HepG2 (cell line): ENCODE data around the gene HMGN1. TPM values are rescaled to one million over a fixed set of nuclear protein-coding genes. Genes with fewer than 3 reads are reported as not detected.

Experiments
- E2F2 ChIP-seq: sonication (generic); formaldehyde crosslinking; IDR thresholded peaks from 2 replicates; pipeline ENCODE4 v1.4.0; 2020; ENCODE audit warnings: missing genetic modification reagents, borderline replicate concordance
- E2F5 ChIP-seq: sonication (generic); formaldehyde crosslinking; conservative IDR thresholded peaks from 2 replicates; pipeline ENCODE4 v1.4.0; 2020; ENCODE audit warnings: missing genetic modification reagents
- ESRRA ChIP-seq: sonication (generic); formaldehyde crosslinking; IDR thresholded peaks from 2 replicates; pipeline ENCODE4 v1.5.1; 2020; ENCODE audit warnings: mild to moderate bottlenecking, low read depth, missing genetic modification reagents
- KDM3A ChIP-seq: IDR thresholded peaks from 2 replicates; pipeline ENCODE4 v1.6.1; 2018; ENCODE audit warnings: low read depth, missing compliant biosample characterization
- MYNN ChIP-seq: sonication (generic); formaldehyde crosslinking; IDR thresholded peaks from 2 replicates; pipeline ENCODE4 v1.4.0; 2020; ENCODE audit warnings: mild to moderate bottlenecking, low read depth, missing genetic modification reagents
- YEATS2 ChIP-seq: sonication (generic); formaldehyde crosslinking; IDR thresholded peaks from 2 replicates; pipeline ENCODE4 v1.4.0; 2020; ENCODE audit warnings: missing genetic modification reagents, borderline replicate concordance
- ZFP37 ChIP-seq: sonication (generic); formaldehyde crosslinking; IDR thresholded peaks from 2 replicates; pipeline ENCODE4 v1.4.0; 2020; ENCODE audit warnings: missing genetic modification reagents, borderline replicate concordance
- ZHX2 ChIP-seq, 2 experiments: sonication (generic) in 1 of 2; formaldehyde crosslinking in 1 of 2; IDR thresholded peaks; 2 replicates each; pipeline versions ENCODE4 v1.6.1 to v1.9.0; 2014 to 2022; ENCODE audit warnings: antibody characterized with exemption in 1 of 2, borderline replicate concordance in 1 of 2, inconsistent platforms in 1 of 2, low read depth in 1 of 2, missing genetic modification reagents in 1 of 2
- ZNF543 ChIP-seq: sonication (generic); formaldehyde crosslinking; IDR thresholded peaks from 2 replicates; pipeline ENCODE4 v1.4.0; 2020; ENCODE audit warnings: mild to moderate bottlenecking, missing genetic modification reagents
- ZNF703 ChIP-seq: sonication (generic); formaldehyde crosslinking; IDR thresholded peaks from 2 replicates; pipeline ENCODE4 v1.5.1; 2020; ENCODE audit warnings: missing genetic modification reagents, mild to moderate bottlenecking, moderate library complexity, borderline replicate concordance
- ZNF772 ChIP-seq: sonication (generic); formaldehyde crosslinking; IDR thresholded peaks from 2 replicates; pipeline ENCODE4 v1.5.0; 2020; ENCODE audit warnings: mild to moderate bottlenecking, missing genetic modification reagents
- ZNF777 ChIP-seq: sonication (generic); formaldehyde crosslinking; IDR thresholded peaks from 2 replicates; pipeline ENCODE4 v1.4.0; 2020; ENCODE audit warnings: missing genetic modification reagents
- ZNF891 ChIP-seq: sonication (generic); formaldehyde crosslinking; IDR thresholded peaks from 2 replicates; pipeline ENCODE4 v1.5.0; 2020; ENCODE audit warnings: mild to moderate bottlenecking, missing genetic modification reagents
- polyA plus RNA-seq, 8 experiments: library from polyadenylated mRNA; depleted of rRNA in 3 of 8; stranded (reverse) in 7 of 8; unstranded in 1 of 8; fragments of >200 nt; fragmentation: Illumina TruSeq in 4 of 8; extraction: Trizol in 4 of 8; gene quantifications; 2 replicates each; pipeline versions ENCODE4 v1.2.1 to v1.2.3, GENCODE V29; 2011 to 2016; ENCODE audit warnings: low read depth in 4 of 8, missing spikeins in 1 of 8, mixed read lengths in 1 of 8; ENCODE audit not compliant: insufficient read depth in 1 of 8
- total RNA-seq, 5 experiments: library from RNA; depleted of rRNA; stranded (reverse); fragments of >200 nt; fragmentation: Illumina TruSeq; extraction: Trizol; gene quantifications; 2 replicates each; pipeline ENCODE4 v1.2.3, GENCODE V29; 2016; ENCODE audit warnings: low read depth in 1 of 5
- TF ChIP-seq, protein P1 (sequence below): sonication (generic); formaldehyde crosslinking; IDR thresholded peaks from 2 replicates; pipeline ENCODE4 v1.4.0; 2020; ENCODE audit warnings: missing genetic modification reagents, mild to moderate bottlenecking, borderline replicate concordance
- TF ChIP-seq, protein P2 (sequence below): sonication (generic); formaldehyde crosslinking; IDR thresholded peaks from 2 replicates; pipeline ENCODE4 v1.4.0; 2020; ENCODE audit warnings: missing genetic modification reagents, mild to moderate bottlenecking, borderline replicate concordance

HMGN1 gene
- total and polyA plus RNA-seq, 2 of the 13 experiments (the other 11 are each of a cell fraction or from before 2014, with no cell fraction given) = 104 to 286 TPM

DNA sequence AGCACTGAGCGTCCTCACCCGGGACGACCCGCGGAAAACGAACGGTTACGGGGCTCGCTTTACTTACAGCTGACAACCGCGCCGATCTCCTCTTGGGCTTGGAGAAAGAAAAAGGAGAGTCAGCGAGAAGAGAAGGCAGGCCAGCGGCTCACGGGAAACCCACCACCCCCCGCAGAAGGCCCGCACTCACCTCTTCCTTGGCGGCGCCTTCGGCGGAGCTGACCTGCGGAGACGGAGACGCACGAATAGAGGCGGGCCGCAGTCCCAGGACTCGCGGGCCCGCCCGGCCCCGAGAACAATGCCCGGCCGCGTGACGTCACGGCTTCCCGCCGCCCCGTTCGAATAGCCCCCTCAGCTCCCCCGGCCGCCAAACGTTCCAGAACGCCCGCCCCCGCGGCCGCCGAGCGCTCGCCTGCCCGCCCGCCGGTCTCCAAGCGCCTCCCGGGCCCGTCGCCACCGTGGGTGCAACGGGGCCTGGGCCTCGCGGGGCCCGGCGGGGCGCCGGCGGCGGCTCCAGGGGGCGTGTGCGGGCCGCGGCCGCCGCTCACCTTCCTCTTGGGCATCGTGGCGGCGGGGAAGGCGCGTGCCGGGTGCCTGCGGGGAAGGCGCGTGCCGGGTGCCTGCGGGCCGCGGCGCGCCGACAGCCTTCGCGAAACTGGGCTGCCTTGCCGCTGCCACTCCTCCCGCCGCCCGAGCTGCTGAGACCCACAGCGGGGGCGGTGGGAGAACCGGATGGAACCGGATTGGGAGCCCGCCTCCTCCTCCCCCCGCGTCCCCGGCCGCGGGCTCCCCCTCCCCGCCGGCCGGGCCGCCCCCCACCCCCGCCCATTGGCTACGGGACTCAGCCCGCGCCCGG, at the start of gene HMGN1 (continued):
- TF ChIP-seq ZNF543 (CRISPR knock-in tag) (peak; percentile 19; the same call in 1 of the 2 replicates), ESRRA (CRISPR knock-in tag) (no peak), KDM3A (no peak), ZNF772 (CRISPR knock-in tag) (peak; percentile 18; the same call in 1 of the 2 replicates), ZFP37 (no peak), ZNF891 (0 out of 2 replicates have a peak, but pooled peaks have one; percentile 26), E2F2 (CRISPR knock-in tag) (peak; percentile 45; the same call in 1 of the 2 replicates), ZHX2 (IDR thresholded peaks at IDR 0.05; ENCODE audit: low read depth) (no peak), ZHX2 (CRISPR knock-in tag; IDR thresholded peaks at IDR 0.05; ENCODE audit: borderline replicate concordance) (0 out of 2 replicates have a peak, but pooled peaks have one; percentile 39), YEATS2 (CRISPR knock-in tag) (no peak), E2F5 (CRISPR knock-in tag) (0 out of 2 replicates have a peak, but pooled peaks have one; percentile 21), ZNF703 (CRISPR knock-in tag) (no peak), MYNN (CRISPR knock-in tag) (no peak), ZNF777 (no peak)
- TF ChIP-seq, protein P1, sequence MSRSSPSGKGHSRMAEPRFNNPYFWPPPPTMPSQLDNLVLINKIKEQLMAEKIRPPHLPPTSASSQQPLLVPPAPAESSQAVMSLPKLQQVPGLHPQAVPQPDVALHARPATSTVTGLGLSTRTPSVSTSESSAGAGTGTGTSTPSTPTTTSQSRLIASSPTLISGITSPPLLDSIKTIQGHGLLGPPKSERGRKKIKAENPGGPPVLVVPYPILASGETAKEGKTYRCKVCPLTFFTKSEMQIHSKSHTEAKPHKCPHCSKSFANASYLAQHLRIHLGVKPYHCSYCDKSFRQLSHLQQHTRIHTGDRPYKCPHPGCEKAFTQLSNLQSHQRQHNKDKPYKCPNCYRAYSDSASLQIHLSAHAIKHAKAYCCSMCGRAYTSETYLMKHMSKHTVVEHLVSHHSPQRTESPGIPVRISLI (CRISPR knock-in tag) = no peak
- TF ChIP-seq, protein P2, sequence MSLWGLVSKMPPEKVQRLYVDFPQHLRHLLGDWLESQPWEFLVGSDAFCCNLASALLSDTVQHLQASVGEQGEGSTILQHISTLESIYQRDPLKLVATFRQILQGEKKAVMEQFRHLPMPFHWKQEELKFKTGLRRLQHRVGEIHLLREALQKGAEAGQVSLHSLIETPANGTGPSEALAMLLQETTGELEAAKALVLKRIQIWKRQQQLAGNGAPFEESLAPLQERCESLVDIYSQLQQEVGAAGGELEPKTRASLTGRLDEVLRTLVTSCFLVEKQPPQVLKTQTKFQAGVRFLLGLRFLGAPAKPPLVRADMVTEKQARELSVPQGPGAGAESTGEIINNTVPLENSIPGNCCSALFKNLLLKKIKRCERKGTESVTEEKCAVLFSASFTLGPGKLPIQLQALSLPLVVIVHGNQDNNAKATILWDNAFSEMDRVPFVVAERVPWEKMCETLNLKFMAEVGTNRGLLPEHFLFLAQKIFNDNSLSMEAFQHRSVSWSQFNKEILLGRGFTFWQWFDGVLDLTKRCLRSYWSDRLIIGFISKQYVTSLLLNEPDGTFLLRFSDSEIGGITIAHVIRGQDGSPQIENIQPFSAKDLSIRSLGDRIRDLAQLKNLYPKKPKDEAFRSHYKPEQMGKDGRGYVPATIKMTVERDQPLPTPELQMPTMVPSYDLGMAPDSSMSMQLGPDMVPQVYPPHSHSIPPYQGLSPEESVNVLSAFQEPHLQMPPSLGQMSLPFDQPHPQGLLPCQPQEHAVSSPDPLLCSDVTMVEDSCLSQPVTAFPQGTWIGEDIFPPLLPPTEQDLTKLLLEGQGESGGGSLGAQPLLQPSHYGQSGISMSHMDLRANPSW = no peak
